ENCODE data around the gene CDK15.

The CDK15 gene

GRCh38 chr2:201887773-201888425 lies 81.6 kb downstream of the CDK15 start (continued):
- TF ChIP-seq ZNF664 (tag by site-specific recombination; IDR thresholded peaks at IDR 0.05): no peak
- TF ChIP-seq ZNF747 (tag by site-specific recombination; IDR thresholded peaks at IDR 0.05): no peak
- peak; percentile 35; the same call in 1 of the 2 replicates for TF ChIP-seq ZNF394 (tag by site-specific recombination; IDR thresholded peaks at IDR 0.05; ENCODE audit: borderline replicate concordance)
- TF ChIP-seq ZNF580 (tag by site-specific recombination; IDR thresholded peaks at IDR 0.05): no peak
- TF ChIP-seq ZNF555 (tag by site-specific recombination; conservative IDR thresholded peaks at IDR 0.05): no peak
- no peak for TF ChIP-seq ZNF169 (tag by site-specific recombination; IDR thresholded peaks at IDR 0.05)
- TF ChIP-seq ZNF658 (tag by site-specific recombination; IDR thresholded peaks at IDR 0.05): no peak
- TF ChIP-seq, protein P1, sequence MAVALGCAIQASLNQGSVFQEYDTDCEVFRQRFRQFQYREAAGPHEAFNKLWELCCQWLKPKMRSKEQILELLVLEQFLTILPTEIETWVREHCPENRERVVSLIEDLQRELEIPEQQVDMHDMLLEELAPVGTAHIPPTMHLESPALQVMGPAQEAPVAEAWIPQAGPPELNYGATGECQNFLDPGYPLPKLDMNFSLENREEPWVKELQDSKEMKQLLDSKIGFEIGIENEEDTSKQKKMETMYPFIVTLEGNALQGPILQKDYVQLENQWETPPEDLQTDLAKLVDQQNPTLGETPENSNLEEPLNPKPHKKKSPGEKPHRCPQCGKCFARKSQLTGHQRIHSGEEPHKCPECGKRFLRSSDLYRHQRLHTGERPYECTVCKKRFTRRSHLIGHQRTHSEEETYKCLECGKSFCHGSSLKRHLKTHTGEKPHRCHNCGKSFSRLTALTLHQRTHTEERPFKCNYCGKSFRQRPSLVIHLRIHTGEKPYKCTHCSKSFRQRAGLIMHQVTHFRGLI (tag by site-specific recombination; IDR thresholded peaks at IDR 0.05): no peak; the same call in 1 of the 2 replicates
- no peak for TF ChIP-seq ZNF426 (tag by site-specific recombination; IDR thresholded peaks at IDR 0.05)
- no peak for TF ChIP-seq ZNF416 (tag by site-specific recombination; IDR thresholded peaks at IDR 0.05)
- TF ChIP-seq SP2 (tag by site-specific recombination; IDR thresholded peaks at IDR 0.05): no peak
- peak; percentile 85; the same call in 1 of the 2 replicates for TF ChIP-seq ZNF843 (tag by site-specific recombination; IDR thresholded peaks at IDR 0.05)
- no peak for TF ChIP-seq ZNF184 (tag by site-specific recombination; IDR thresholded peaks at IDR 0.05)
- no peak for TF ChIP-seq ZNF202 (tag by site-specific recombination; IDR thresholded peaks at IDR 0.05; ENCODE audit: borderline replicate concordance)
- TF ChIP-seq ZNF112 (tag by site-specific recombination; IDR thresholded peaks at IDR 0.05): no peak
- TF ChIP-seq ZNF548 (tag by site-specific recombination; IDR thresholded peaks at IDR 0.05): no peak
- peak; percentile 98 for TF ChIP-seq PRDM6 (tag by site-specific recombination; IDR thresholded peaks at IDR 0.05)
- TF ChIP-seq HIC1 (tag by site-specific recombination; IDR thresholded peaks at IDR 0.05): 0 out of 2 replicates have a peak, but pooled peaks have one; percentile 36
- no peak for TF ChIP-seq ZNF623 (tag by site-specific recombination; IDR thresholded peaks at IDR 0.05)
- TF ChIP-seq ZNF221 (tag by site-specific recombination; IDR thresholded peaks at IDR 0.05; ENCODE audit: borderline replicate concordance): no peak
- TF ChIP-seq KLF9 (tag by site-specific recombination; IDR thresholded peaks at IDR 0.05; ENCODE audit: low read depth): no peak
- TF ChIP-seq ZNF132 (tag by site-specific recombination; IDR thresholded peaks at IDR 0.05; ENCODE audit: borderline replicate concordance): no peak
- no peak for TF ChIP-seq ZNF311 (tag by site-specific recombination; IDR thresholded peaks at IDR 0.05; ENCODE audit: borderline replicate concordance)
- TF ChIP-seq ZSCAN16 (tag by site-specific recombination; IDR thresholded peaks at IDR 0.05): peak; percentile 81
- TF ChIP-seq, protein P2, sequence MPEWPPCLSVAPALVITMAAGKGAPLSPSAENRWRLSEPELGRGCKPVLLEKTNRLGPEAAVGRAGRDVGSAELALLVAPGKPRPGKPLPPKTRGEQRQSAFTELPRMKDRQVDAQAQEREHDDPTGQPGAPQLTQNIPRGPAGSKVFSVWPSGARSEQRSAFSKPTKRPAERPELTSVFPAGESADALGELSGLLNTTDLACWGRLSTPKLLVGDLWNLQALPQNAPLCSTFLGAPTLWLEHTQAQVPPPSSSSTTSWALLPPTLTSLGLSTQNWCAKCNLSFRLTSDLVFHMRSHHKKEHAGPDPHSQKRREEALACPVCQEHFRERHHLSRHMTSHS (tag by site-specific recombination; IDR thresholded peaks at IDR 0.05): no peak
- no peak for TF ChIP-seq ZNF626 (tag by site-specific recombination; IDR thresholded peaks at IDR 0.05)
- TF ChIP-seq GLI2 (tag by site-specific recombination; IDR thresholded peaks at IDR 0.05; ENCODE audit: borderline replicate concordance, low read depth): no peak
- TF ChIP-seq TCF7L2 (IDR thresholded peaks at IDR 0.05; ENCODE audit: borderline replicate concordance, low read depth, low read length): peak; percentile 94
- TF ChIP-seq ZBTB1 (tag by site-specific recombination; IDR thresholded peaks at IDR 0.05): no peak
- TF ChIP-seq GLIS2 (tag by site-specific recombination; IDR thresholded peaks at IDR 0.05): no peak
- TF ChIP-seq, protein P3, sequence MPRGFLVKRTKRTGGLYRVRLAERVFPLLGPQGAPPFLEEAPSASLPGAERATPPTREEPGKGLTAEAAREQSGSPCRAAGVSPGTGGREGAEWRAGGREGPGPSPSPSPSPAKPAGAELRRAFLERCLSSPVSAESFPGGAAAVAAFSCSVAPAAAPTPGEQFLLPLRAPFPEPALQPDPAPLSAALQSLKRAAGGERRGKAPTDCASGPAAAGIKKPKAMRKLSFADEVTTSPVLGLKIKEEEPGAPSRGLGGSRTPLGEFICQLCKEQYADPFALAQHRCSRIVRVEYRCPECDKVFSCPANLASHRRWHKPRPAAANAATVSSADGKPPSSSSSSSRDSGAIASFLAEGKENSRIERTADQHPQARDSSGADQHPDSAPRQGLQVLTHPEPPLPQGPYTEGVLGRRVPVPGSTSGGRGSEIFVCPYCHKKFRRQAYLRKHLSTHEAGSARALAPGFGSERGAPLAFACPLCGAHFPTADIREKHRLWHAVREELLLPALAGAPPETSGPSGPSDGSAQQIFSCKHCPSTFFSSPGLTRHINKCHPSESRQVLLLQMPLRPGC (tag by site-specific recombination; IDR thresholded peaks at IDR 0.05): peak; percentile 94
- TF ChIP-seq ZNF19 (tag by site-specific recombination; IDR thresholded peaks at IDR 0.05; ENCODE audit: low read depth): no peak
- TF ChIP-seq ZNF37A (tag by site-specific recombination; IDR thresholded peaks at IDR 0.05): no peak
- peak; percentile 80 for TF ChIP-seq KLF8 (tag by site-specific recombination; IDR thresholded peaks at IDR 0.05)

Data from HEK293 (cell line).